Heart right ventricle (tissue), 16 donors: ENCODE results near the gene CCR2. TPM values are rescaled to one million over a fixed set of nuclear protein-coding genes. Genes with fewer than 3 reads are reported as not detected.

Experiments
- ATAC-seq, 8 donors: fragments of 200-7000 bp; cut with Tn5 transposase; one replicate each; pipeline ENCODE4 v1.9.1; 2020; ENCODE audit warnings: mild to moderate bottlenecking in 8 of 8, moderate library complexity in 8 of 8, moderate number of reproducible peaks in 1 of 8
- DNase-seq, 2 donors: peaks; one replicate each; pipeline ENCODE4 v3.0.0-alpha.2; 2020
- H3K27ac ChIP-seq, 10 donors: fragments of 200-600 bp; sonication (generic) in 2 of 10; one replicate each; pipeline versions ENCODE4 v1.5.0 to v1.8.0; 2020 to 2022; ENCODE audit warnings: mild to moderate bottlenecking in 3 of 10
- H3K27me3 ChIP-seq, 7 donors: fragments of 200-600 bp; one replicate each; pipeline ENCODE4 v1.8.0; 2021 to 2022; ENCODE audit warnings: mild to moderate bottlenecking in 2 of 7
- H3K36me3 ChIP-seq, 9 donors: fragments of 200-600 bp; sonication (generic) in 1 of 9; one replicate each; pipeline versions ENCODE4 v1.5.0 to v1.8.0; 2020 to 2022; ENCODE audit warnings: mild to moderate bottlenecking in 2 of 9
- H3K4me1 ChIP-seq, 9 donors: fragments of 200-600 bp; sonication (generic) in 1 of 9; one replicate each; pipeline versions ENCODE4 v1.5.0 to v1.8.0; 2020 to 2022; ENCODE audit warnings: mild to moderate bottlenecking in 4 of 9
- H3K4me3 ChIP-seq, 10 donors: fragments of 200-600 bp; sonication (generic) in 2 of 10; one replicate each; pipeline versions ENCODE4 v1.5.0 to v1.8.0; 2020 to 2022; ENCODE audit warnings: mild to moderate bottlenecking in 7 of 10, moderate library complexity in 2 of 10
- H3K9me3 ChIP-seq, 11 donors: fragments of 200-600 bp in 10 of 11; sonication (generic) in 2 of 11; one replicate each; pipeline versions ENCODE4 v1.5.0 to v1.8.0; 2013 to 2022; ENCODE audit warnings: mild to moderate bottlenecking in 2 of 11, control low read depth in 1 of 11, moderate library complexity in 1 of 11
- CTCF ChIP-seq, 9 donors: fragments of 200-600 bp; sonication (generic) in 2 of 9; IDR thresholded peaks; one replicate each; pipeline versions ENCODE4 v1.5.0 to v1.8.0; 2021 to 2022; ENCODE audit warnings: antibody characterized with exemption in 9 of 9, mild to moderate bottlenecking in 5 of 9, moderate library complexity in 1 of 9
- WGBS, 2 donors: extraction: QIAGEN DNeasy Blood & Tissue Kit; methylation state at CpG; one replicate each; pipeline ENCODE4 v1.1.7; 2013; ENCODE audit warnings: inconsistent platforms in 1 of 2; 5-methylcytosine and 5-hydroxymethylcytosine counted together
- intact Hi-C, 10 donors: fragments of 100-400 bp; cut with DNase I; formaldehyde crosslinking; loops; one replicate each; pipeline versions ENCODE4 v1.11.1 to v1.14.2; 2022
- polyA plus RNA-seq, 2 donors: library from polyadenylated mRNA; stranded (reverse); fragments of 200-250 nt; gene quantifications; one replicate each; pipeline ENCODE4 v1.2.3, GENCODE V29; 2013
- total RNA-seq, 10 donors: library from RNA; stranded (reverse); fragmentation: NEBNext Ultra II Directional in 3 of 10; extraction: Animal tissue kit (Norgen Biotek cat#: 25700) in 3 of 10; gene quantifications; one replicate each; pipeline versions ENCODE4 v1.2.1 to v1.2.4, GENCODE V29; 2021 to 2023
- donor health status: Arrhythmogenic right ventricular cardiomyopathy.
- donor health status: ischemic (EF 13 %, LVEDD 7.1; RV severe dilation, severe dysfunction).
- donor health status: healthy with polysubstance abuse.
- donor health status: DM: no; HTN: yes; CAD: no.
- donor health status: DM: no; HTN: no; CAD: no.
- donor health status: ischemic (EF 25% LVEDD 6.9; RV normal size, moderate dysfunction).
- donor health status: ischemic (EF 25% LVEDD 5.7; RV mildly dilated, moderate dysfunction).
- donor health status: healthy.
- donor health status: DM: yes; HTN: yes; CAD: no.
- donor health status: Ischemic cardiomyopathy.
- donor health status: ischemic (EF 35%, LVEDD 5.7; RV mildly dilated, moderate dysfunction).
- donor health status: nonischemic (EF 11% LVEDD 7.7; RV severe dilation, severe dysfunction).
- donor health status: DM: yes; HTN: yes; CAD: no.
- donor health status: PGD.
- donor health status: ischemic (EF 29% LVEDD 5.4; RV normal size, mild dysfunction).
- donor health status: nonischemic (EF 23%, LVEDD 6.1; RV moderate dilation, normal function).

The CCR2 gene
- total and polyA plus RNA-seq, 12 donors: 0.15 to 8.7 (median 0.58) TPM

DNA sequence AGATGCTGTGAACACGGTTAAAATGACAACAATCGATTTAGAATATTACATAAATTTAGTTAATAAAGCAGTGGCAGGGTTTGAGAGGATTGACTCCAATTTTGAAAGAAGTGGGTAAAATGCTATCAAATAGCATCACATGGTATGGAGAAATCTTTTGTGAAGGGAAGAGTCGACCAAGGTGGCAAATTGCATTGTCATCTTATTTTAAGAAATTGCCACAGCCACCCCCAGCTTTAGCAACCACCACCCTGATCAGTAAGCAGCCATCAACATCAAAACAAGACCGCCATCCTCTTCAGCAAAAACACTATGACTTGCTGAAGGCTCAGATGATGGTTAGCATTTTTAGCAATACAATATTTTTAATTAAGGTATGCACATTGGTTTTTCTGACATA is 11.1 kb downstream of the CCR2 start:
- intact Hi-C loops: loop anchor here in 3 of 10 donors (5.0 to 10.0 kb wide), 3 partner anchors 83 to 278 kb away; no protein-coding TSS in a partner anchor
- Histone ChIP-seq H3K9me3 (no peaks in the 10 kb centered on the region), H3K36me3 (no peaks in the 10 kb centered on the region), H3K27me3 (peaks cover 0 to 32% (median 4%) of the 10 kb centered on the region in 7 donors), H3K27ac (no peak overlapping the region), H3K4me3 (no peak overlapping the region), H3K4me1 (peaks cover 0 to 44% (median 0%) of the 10 kb centered on the region in 9 donors)
- WGBS, 2 donors: 83 to 89% methylated on average over 4 of the region's 4 CpGs
- ATAC-seq: no peak
- no peak for DNase-seq
- TF ChIP-seq CTCF (IDR thresholded peaks at IDR 0.05): no peak

DNA sequence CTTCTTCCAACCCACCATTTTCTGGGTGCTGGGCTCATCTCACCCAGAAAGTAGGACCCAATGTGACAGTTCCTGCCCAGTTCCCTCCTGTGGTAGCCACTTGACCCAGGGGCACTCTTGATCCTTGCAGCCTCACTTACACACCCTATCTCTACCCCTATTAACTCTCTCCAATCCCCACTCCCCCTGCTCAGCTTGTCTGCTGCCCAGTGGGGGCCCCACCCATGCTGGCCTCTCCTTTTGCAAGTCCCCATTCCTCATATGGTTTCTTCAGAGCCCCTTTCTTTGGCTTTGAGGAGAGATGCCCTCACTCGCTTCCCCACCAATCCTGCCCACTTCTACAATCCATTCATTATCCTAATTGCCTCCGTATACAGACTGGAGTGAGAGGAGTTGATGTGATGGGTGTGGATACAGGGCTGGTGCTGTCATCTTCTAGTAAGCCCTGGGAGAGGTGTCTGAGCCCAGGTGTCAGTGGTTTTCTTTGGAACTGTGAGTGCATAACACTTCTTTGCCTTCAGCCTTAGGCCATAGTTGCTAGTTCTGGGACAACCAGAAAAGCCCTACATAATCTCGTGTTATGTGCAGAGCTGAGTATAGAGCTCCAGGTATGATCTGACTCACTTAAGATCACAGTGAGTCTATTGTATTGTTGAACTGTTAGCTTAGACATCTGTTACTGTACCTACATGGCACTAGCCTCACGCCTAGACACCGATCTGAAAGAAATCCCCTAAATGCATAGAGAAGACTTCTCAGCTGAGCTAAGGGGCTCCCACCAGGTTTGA is 12.0 kb downstream of the CCR2 start:
- WGBS, 2 donors: 93 to 95% methylated on average over 5 of the region's 5 CpGs
- no peaks in the 10 kb centered on the region for H3K9me3 ChIP-seq
- intact Hi-C loops: loop anchor here in 3 of 10 donors (5.0 to 10.0 kb wide), 3 partner anchors 84 to 279 kb away; no protein-coding TSS in a partner anchor
- H3K36me3 ChIP-seq: no peaks in the 10 kb centered on the region
- H3K27ac ChIP-seq: no peak overlapping the region
- no peak for DNase-seq
- H3K4me3 ChIP-seq: no peak overlapping the region
- no peak for ATAC-seq
- no peak for TF ChIP-seq CTCF (IDR thresholded peaks at IDR 0.05)
- H3K4me1 ChIP-seq: peaks cover 0 to 44% (median 0%) of the 10 kb centered on the region in 9 donors
- H3K27me3 ChIP-seq: peaks cover 0 to 32% (median 4%) of the 10 kb centered on the region in 7 donors

- intact Hi-C loops: loop anchor here in 3 of 10 donors (5.0 to 10.0 kb wide), 3 partner anchors 86 to 281 kb away; no protein-coding TSS in a partner anchor
- ATAC-seq: peak in 2 of 8 donors; percentile 24 to 41
These were observed 13.9 kb downstream of the CCR2 start for GRCh38 chr3:46367811-46368210.

More at GRCh38 chr3:46367811-46368210, 13.9 kb downstream of the CCR2 start:
- no peak for TF ChIP-seq CTCF (IDR thresholded peaks at IDR 0.05)
- Histone ChIP-seq H3K27me3 (peaks cover 0 to 41% (median 4%) of the 10 kb centered on the region in 7 donors), H3K9me3 (no peaks in the 10 kb centered on the region), H3K4me1 (peaks cover 0 to 50% (median 0%) of the 10 kb centered on the region in 9 donors), H3K27ac (peak overlapping the region in 1 of 10 donors; percentile 86), H3K4me3 (no peak overlapping the region), H3K36me3 (no peaks in the 10 kb centered on the region)
- WGBS, 2 donors: 77 to 86% methylated on average over 5 of the region's 5 CpGs
- no peak for DNase-seq
